NB4 (cell line): Measurements from ENCODE around the gene TMEM125.

Source experiments
- DNase-seq: peaks from one replicate; pipeline ENCODE4 v3.0.0; 2010; ENCODE audit warnings: low read depth
- H3K4me3 ChIP-seq: one replicate; pipeline ENCODE4 v1.5.1; 2011; ENCODE audit warnings: mild to moderate bottlenecking, low read depth, low read length, moderate library complexity
- CTCF ChIP-seq: IDR thresholded peaks from one replicate; pipeline ENCODE4 v1.5.1; 2012; ENCODE audit warnings: low read depth, low read length
- MAX ChIP-seq: IDR thresholded peaks from 2 replicates; pipeline ENCODE4 v1.6.1; 2011; ENCODE audit warnings: low read depth, low read length
- MYC ChIP-seq: IDR thresholded peaks from 2 replicates; pipeline ENCODE4 v1.6.1; 2011; ENCODE audit warnings: low read depth, low read length
- POLR2A ChIP-seq: IDR thresholded peaks from 2 replicates; pipeline ENCODE4 v1.6.1; 2011; ENCODE audit warnings: mild to moderate bottlenecking; ENCODE audit not compliant: insufficient read length; ENCODE audit errors: extremely low read depth

TMEM125 gene

GRCh38 chr1:43306688-43307457, 37.1 kb downstream of the TMEM125 start:
- TF ChIP-seq MYC = no peak
- TF ChIP-seq MAX = no peak
- no peak for TF ChIP-seq POLR2A
- no peak for TF ChIP-seq CTCF
- H3K4me3 ChIP-seq = no peak overlapping the region
- no peak for DNase-seq

- DNase-seq = no peak
- no peak overlapping the region for H3K4me3 ChIP-seq
- TF ChIP-seq CTCF (no peak), MAX (no peak), POLR2A (no peak), MYC (no peak)
Measured at GRCh38 chr1:43307458-43308158, 37.8 kb downstream of the TMEM125 start.

- H3K4me3 ChIP-seq = no peak overlapping the region
- TF ChIP-seq MAX (no peak), MYC (no peak), CTCF (no peak), POLR2A (no peak)
- no peak for DNase-seq
Measured at GRCh38 chr1:43308635-43309404, 39.0 kb downstream of the TMEM125 start.

GRCh38 chr1:43309405-43310025, 39.7 kb downstream of the TMEM125 start:
- TF ChIP-seq MAX (no peak), CTCF (no peak), MYC (no peak), POLR2A (no peak)
- no peak for DNase-seq
- no peak overlapping the region for H3K4me3 ChIP-seq

GRCh38 chr1:43311521-43311920, 41.7 kb downstream of the TMEM125 start:
- no peak for TF ChIP-seq MAX
- TF ChIP-seq CTCF = no peak
- no peak for TF ChIP-seq POLR2A
- H3K4me3 ChIP-seq = no peak overlapping the region
- DNase-seq = no peak
